ENCODE data around the gene ZNF740. TPM values are rescaled to one million over a fixed set of nuclear protein-coding genes. Genes with fewer than 3 reads are reported as not detected.

The ZNF740 gene
- total and polyA plus RNA-seq, 2 of the 8 experiments (the other 6 are each of a cell fraction or from before 2014, with no cell fraction given), result 8.2 to 40.0 TPM

GRCh38 chr12:53179687-53180219, 769 bp upstream of the ZNF740 start:
- H4K20me1 ChIP-seq (replicated peaks in 1 of 2; ENCODE audit: control insufficient read depth in 1 of 2, insufficient read depth in 2 of 2, low read length in 2 of 2), result peaks cover 4 to 7% of the 10 kb centered on the region in 2 experiments
- peak overlapping the region; percentile 17 for H3K56ac ChIP-seq (replicated peaks; ENCODE audit: insufficient read length, low read depth, low read length)
- H2BK15ac ChIP-seq (ENCODE audit: low read length), result no peak overlapping the region
- no peak overlapping the region for H3K4ac ChIP-seq (replicated peaks; ENCODE audit: insufficient read length, low read depth, low read length)
- 13% methylated on average over 12 of the region's 12 CpGs; no CpG with 5 or more reads in 1 of the 2 experiments for WGBS, 2 experiments (ENCODE audit: extremely low coverage in 1 of 2, insufficient coverage in 1 of 2, insufficient read length in 1 of 2, insufficient replicate concordance in 2 of 2, low coverage in 1 of 2, low lambda C conversion rate in 2 of 2, missing lambda C conversion rate in 1 of 2)
- peak overlapping the region; percentile 89 for H2AFZ ChIP-seq (ENCODE audit: low read length)
- H3K18ac ChIP-seq (ENCODE audit: extremely low read depth, low read length), result peak overlapping the region; percentile 44; the same call in 1 of the 2 replicates
- DNase-seq (ENCODE audit: low read depth in 1 of 2, low spot score in 2 of 2) (no peak), FAIRE-seq (no peak)
- H3K14ac ChIP-seq (ENCODE audit: insufficient read length), result no peak overlapping the region
- 0 out of 2 replicates have a peak, but pooled peaks have one; percentile 8 for TF ChIP-seq BACH1 (IDR thresholded peaks at IDR 0.05; ENCODE audit: low read length)
- TF ChIP-seq RBBP5 (IDR thresholded peaks at IDR 0.05; ENCODE audit: borderline replicate concordance, low read depth, low read length), result no peak
- peak overlapping the region; percentile 95 for H3K4me2 ChIP-seq (ENCODE audit: insufficient read depth in 1 of 2, low read depth in 2 of 2, low read length in 2 of 2)
- H3K4me1 ChIP-seq (replicated peaks in 1 of 4; ENCODE audit: control insufficient read depth in 3 of 4, insufficient read depth in 4 of 4, low read length in 3 of 4), result peaks cover 2 to 11% (median 6%) of the 10 kb centered on the region in 4 experiments; a peak in 6 of 7 replicates
- H2BK5ac ChIP-seq (ENCODE audit: low read depth, low read length), result peak overlapping the region; percentile 14; the same call in 1 of the 2 replicates
- H3K4me3 ChIP-seq (ENCODE audit: extremely low read depth in 1 of 4, insufficient read depth in 2 of 4, low read depth in 3 of 4, low read length in 4 of 4), result peak overlapping the region; percentile 71 to 89 (median 83)
- peaks cover 0 to 11% of the 10 kb centered on the region in 2 experiments; a peak in 2 of 4 replicates for H3K79me2 ChIP-seq (ENCODE audit: control insufficient read depth in 1 of 2, insufficient read depth in 2 of 2, low read length in 2 of 2)
- H3K27ac ChIP-seq (ENCODE audit: low read depth, low read length), result peak overlapping the region; percentile 47; the same call in 1 of the 2 replicates
- CTCF ChIA-PET (ENCODE audit: partially characterized antibody), result interaction anchor here (0.6 to 11.1 kb wide), 8 partner anchors 12 to 295 kb away, joined by 3 to 164 read pairs (median 31); partner anchors contain the start of gene ITGB7
- no peak overlapping the region for H2BK20ac ChIP-seq (ENCODE audit: low read length)
- H3K27me3 ChIP-seq (replicated peaks in 1 of 4; ENCODE audit: control insufficient read depth in 3 of 4, extremely low read depth in 1 of 4, insufficient read depth in 3 of 4, low read length in 3 of 4), result peaks cover 7 to 40% (median 23%) of the 10 kb centered on the region in 4 experiments
- no peaks in the 10 kb centered on the region for H3K9me3 ChIP-seq (ENCODE audit: insufficient read depth in 2 of 2, low read depth in 1 of 2, low read length in 1 of 2)
- no peak overlapping the region for H2BK120ac ChIP-seq (replicated peaks; ENCODE audit: low read depth, low read length)
- H4K91ac ChIP-seq (replicated peaks; ENCODE audit: insufficient read length, low read length), result peak overlapping the region; percentile 80
- no peak overlapping the region for H2BK12ac ChIP-seq (ENCODE audit: low read depth, low read length)
- H3K79me1 ChIP-seq (ENCODE audit: low read depth, low read length), result peaks cover 2% of the 10 kb centered on the region; the same call in 1 of the 2 replicates
- peaks cover 8% of the 10 kb centered on the region for H3K23me2 ChIP-seq (ENCODE audit: low read depth, low read length)
- H4K8ac ChIP-seq (ENCODE audit: extremely low read depth, insufficient read depth, low read length), result peak overlapping the region; percentile 83; the same call in 1 of the 2 replicates
- POLR2A ChIA-PET (ENCODE audit: partially characterized antibody), result interaction anchor here (0.6 to 3.8 kb wide), 12 partner anchors 8 to 133 kb away, joined by 3 to 18 read pairs (median 4); partner anchors contain the start of gene MYG1
- H3K36me3 ChIP-seq (ENCODE audit: control insufficient read depth in 2 of 4, insufficient read depth in 4 of 4, low read length in 3 of 4), result peaks cover 5 to 22% (median 13%) of the 10 kb centered on the region in 4 experiments; a peak in 7 of 8 replicates
- H4K5ac ChIP-seq (ENCODE audit: insufficient read length, low read depth, low read length), result peak overlapping the region; percentile 87
- no peak overlapping the region for H2AK5ac ChIP-seq (ENCODE audit: low read depth, low read length)
- peak overlapping the region in 3 of 4 experiments; percentile 36 to 42 (median 38); a peak in 4 of 7 replicates for H3K9ac ChIP-seq (replicated peaks in 1 of 4; ENCODE audit: extremely low read depth in 1 of 4, low read depth in 3 of 4, low read length in 3 of 4)
- no peak overlapping the region for H3K23ac ChIP-seq (ENCODE audit: insufficient read length)
